ENCODE data around the gene TMEM200A. TPM values are rescaled to one million over a fixed set of nuclear protein-coding genes. Genes with fewer than 3 reads are reported as not detected.

The TMEM200A gene
- total and polyA plus RNA-seq, 2 donors (not counting 3 experiments of a cell fraction or from before 2014, with no cell fraction given) = 0.58 to 0.75 TPM

DNA sequence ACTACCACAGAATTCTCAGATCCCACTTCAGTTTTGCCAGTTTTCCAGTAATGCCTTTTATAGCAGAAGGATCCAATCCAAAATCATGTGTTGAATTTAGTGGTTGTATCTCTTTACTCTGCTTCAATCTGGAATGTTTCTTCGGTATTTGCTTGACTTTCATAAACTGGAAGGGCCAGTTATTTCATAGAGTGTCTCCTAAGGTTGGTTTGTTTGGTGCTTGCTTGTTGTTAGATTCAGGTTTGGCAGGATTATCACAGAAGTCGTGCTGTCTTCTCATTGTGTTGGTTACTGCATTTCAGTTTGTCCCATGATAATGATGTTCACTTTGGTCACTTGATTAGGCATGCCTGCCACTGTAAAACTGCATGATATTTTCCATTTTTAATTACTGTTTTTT is 45.7 kb downstream of the TMEM200A start:
- BruUV-seq (replicated peaks) = no TSS peak
- POLR2A ChIA-PET = no interaction called here
- CTCF ChIA-PET = interaction anchor here (0.9 to 1.5 kb wide), 2 partner anchors 11 to 287 kb away, joined by 4 read pairs; no protein-coding TSS in a partner anchor

DNA sequence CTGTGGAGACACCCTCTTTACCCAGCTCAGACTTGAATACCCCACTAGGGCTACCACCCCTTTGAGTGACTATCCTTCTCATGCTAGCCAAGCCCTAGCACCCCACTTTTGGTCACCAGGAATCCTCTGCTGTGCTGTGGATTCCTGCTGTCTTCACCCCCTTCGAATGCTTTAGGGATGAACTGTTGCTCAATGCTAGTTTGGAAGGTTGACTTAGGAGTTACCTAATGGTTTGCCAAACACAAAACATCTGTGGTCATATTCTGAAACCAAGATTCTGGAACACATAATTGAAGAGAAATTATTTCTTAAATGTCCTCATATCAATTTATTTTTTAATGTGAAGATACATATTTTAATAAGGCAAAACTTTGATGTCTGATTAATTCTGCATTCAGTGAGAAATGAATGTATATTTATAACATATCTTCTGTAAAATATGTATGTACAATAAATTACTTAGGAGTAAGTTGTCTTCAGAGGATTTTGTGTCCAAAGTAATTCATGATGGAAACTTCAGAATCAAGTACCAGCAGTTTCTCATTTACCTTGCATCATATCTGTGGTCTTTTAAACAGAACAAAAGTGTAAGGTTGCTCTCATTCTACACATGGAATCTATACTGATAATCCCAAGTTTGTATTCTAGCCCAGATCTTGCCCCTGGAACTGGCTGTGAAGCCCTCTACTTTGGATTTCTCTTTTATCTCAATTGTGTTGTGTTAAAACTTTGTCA is 46.9 kb downstream of the TMEM200A start:
- no TSS peak for BruUV-seq (replicated peaks)
- POLR2A ChIA-PET = no interaction called here

More for the DNA sequence above, 45.7 kb downstream of the TMEM200A start:
- H3K27me3 ChIP-seq (ENCODE audit: control insufficient read depth in 2 of 2, insufficient read depth in 2 of 2, low read length in 2 of 2) = no peaks in the 10 kb centered on the region
- H3K9ac ChIP-seq (replicated peaks; ENCODE audit: extremely low read depth, insufficient read depth, low read length) = no peak overlapping the region
- dilution Hi-C loops (cut with MboI; ENCODE audit: extremely low pct_ligation_motif_present, low sequenced_read_pairs) = no loop called here
- no peak overlapping the region for H3K27ac ChIP-seq (ENCODE audit: insufficient read depth, low read depth, low read length)
- H3K4me2 ChIP-seq (ENCODE audit: insufficient read depth, low read length) = no peak overlapping the region
- H4K20me1 ChIP-seq (replicated peaks; ENCODE audit: control insufficient read depth, extremely low read depth, insufficient read depth, low read length) = no peaks in the 10 kb centered on the region
- FAIRE-seq (no peak), DNase-seq (ENCODE audit: low read depth, low spot score) (no peak)
- no peak overlapping the region for H3K4me3 ChIP-seq (replicated peaks in 1 of 3; ENCODE audit: insufficient read depth in 1 of 3, low read depth in 1 of 3, low read length in 3 of 3)
- intact Hi-C loops (cut with micrococcal nuclease) = no loop called here
- no peaks in the 10 kb centered on the region for H3K9me1 ChIP-seq (replicated peaks; ENCODE audit: control insufficient read depth, extremely low read depth, insufficient read depth, low read length)
- H2AFZ ChIP-seq (ENCODE audit: low read depth, low read length) = no peak overlapping the region
- no peaks in the 10 kb centered on the region for H3K79me2 ChIP-seq (ENCODE audit: control insufficient read depth, insufficient read depth, low read length)
- no peaks in the 10 kb centered on the region for H3K36me3 ChIP-seq (ENCODE audit: control insufficient read depth in 2 of 2, extremely low read depth in 1 of 2, insufficient read depth in 2 of 2, low read length in 2 of 2)
- no peaks in the 10 kb centered on the region for H3K9me3 ChIP-seq (replicated peaks; ENCODE audit: control insufficient read depth, insufficient read depth, low read length)
- no peaks in the 10 kb centered on the region for H3K4me1 ChIP-seq (ENCODE audit: control insufficient read depth, extremely low read depth, insufficient read depth, low read length)
- TF ChIP-seq FOS (IDR thresholded peaks at IDR 0.05; ENCODE audit: borderline replicate concordance, insufficient read depth, low read length) (no peak), GATA2 (IDR thresholded peaks at IDR 0.05; ENCODE audit: insufficient read depth, insufficient read length, low read depth, low read length) (no peak), JUN (IDR thresholded peaks at IDR 0.05; ENCODE audit: borderline replicate concordance, insufficient read depth, insufficient read length, low read depth) (no peak)
- TF ChIP-seq, protein P1, sequence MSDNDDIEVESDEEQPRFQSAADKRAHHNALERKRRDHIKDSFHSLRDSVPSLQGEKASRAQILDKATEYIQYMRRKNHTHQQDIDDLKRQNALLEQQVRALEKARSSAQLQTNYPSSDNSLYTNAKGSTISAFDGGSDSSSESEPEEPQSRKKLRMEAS (IDR thresholded peaks at IDR 0.05; ENCODE audit: insufficient read depth, insufficient read length) = no peak

More for the DNA sequence above, 46.9 kb downstream of the TMEM200A start:
- Histone ChIP-seq H3K36me3 (ENCODE audit: control insufficient read depth in 2 of 2, extremely low read depth in 1 of 2, insufficient read depth in 2 of 2, low read length in 2 of 2) (no peaks in the 10 kb centered on the region), H3K9me3 (replicated peaks; ENCODE audit: control insufficient read depth, insufficient read depth, low read length) (no peaks in the 10 kb centered on the region), H2AFZ (ENCODE audit: low read depth, low read length) (no peak overlapping the region), H4K20me1 (replicated peaks; ENCODE audit: control insufficient read depth, extremely low read depth, insufficient read depth, low read length) (no peaks in the 10 kb centered on the region), H3K27ac (ENCODE audit: insufficient read depth, low read depth, low read length) (no peak overlapping the region), H3K9me1 (replicated peaks; ENCODE audit: control insufficient read depth, extremely low read depth, insufficient read depth, low read length) (no peaks in the 10 kb centered on the region), H3K4me1 (ENCODE audit: control insufficient read depth, extremely low read depth, insufficient read depth, low read length) (no peaks in the 10 kb centered on the region), H3K4me3 (replicated peaks in 1 of 3; ENCODE audit: insufficient read depth in 1 of 3, low read depth in 1 of 3, low read length in 3 of 3) (no peak overlapping the region), H3K9ac (replicated peaks; ENCODE audit: extremely low read depth, insufficient read depth, low read length) (no peak overlapping the region), H3K27me3 (ENCODE audit: control insufficient read depth in 2 of 2, insufficient read depth in 2 of 2, low read length in 2 of 2) (no peaks in the 10 kb centered on the region), H3K4me2 (ENCODE audit: insufficient read depth, low read length) (no peak overlapping the region), H3K79me2 (ENCODE audit: control insufficient read depth, insufficient read depth, low read length) (no peaks in the 10 kb centered on the region)
- intact Hi-C loops (cut with micrococcal nuclease) = no loop called here
- DNase-seq (ENCODE audit: low read depth, low spot score) (no peak), FAIRE-seq (no peak)
- CTCF ChIA-PET = interaction anchor here (0.9 kb wide), 1 partner anchor 13 kb away, joined by 4 read pairs; no protein-coding TSS in a partner anchor
- dilution Hi-C loops (cut with MboI; ENCODE audit: extremely low pct_ligation_motif_present, low sequenced_read_pairs) = no loop called here
- TF ChIP-seq, protein P1 (IDR thresholded peaks at IDR 0.05; ENCODE audit: insufficient read depth, insufficient read length) = no peak
- TF ChIP-seq EZH2 (IDR thresholded peaks at IDR 0.05; ENCODE audit: borderline replicate concordance, low read depth, low read length, severe bottlenecking) (no peak), POLR2A (IDR thresholded peaks at IDR 0.05; ENCODE audit: low read depth, low read length) (no peak), POLR2AphosphoS5 (IDR thresholded peaks at IDR 0.05; ENCODE audit: insufficient read depth, low read depth, low read length) (no peak), FOS (IDR thresholded peaks at IDR 0.05; ENCODE audit: borderline replicate concordance, insufficient read depth, low read length) (no peak), MYC (IDR thresholded peaks at IDR 0.05; ENCODE audit: low read depth, low read length) (no peak), JUN (IDR thresholded peaks at IDR 0.05; ENCODE audit: borderline replicate concordance, insufficient read depth, insufficient read length, low read depth) (no peak), GATA2 (IDR thresholded peaks at IDR 0.05; ENCODE audit: insufficient read depth, insufficient read length, low read depth, low read length) (no peak)
- TF ChIP-seq, protein P2, sequence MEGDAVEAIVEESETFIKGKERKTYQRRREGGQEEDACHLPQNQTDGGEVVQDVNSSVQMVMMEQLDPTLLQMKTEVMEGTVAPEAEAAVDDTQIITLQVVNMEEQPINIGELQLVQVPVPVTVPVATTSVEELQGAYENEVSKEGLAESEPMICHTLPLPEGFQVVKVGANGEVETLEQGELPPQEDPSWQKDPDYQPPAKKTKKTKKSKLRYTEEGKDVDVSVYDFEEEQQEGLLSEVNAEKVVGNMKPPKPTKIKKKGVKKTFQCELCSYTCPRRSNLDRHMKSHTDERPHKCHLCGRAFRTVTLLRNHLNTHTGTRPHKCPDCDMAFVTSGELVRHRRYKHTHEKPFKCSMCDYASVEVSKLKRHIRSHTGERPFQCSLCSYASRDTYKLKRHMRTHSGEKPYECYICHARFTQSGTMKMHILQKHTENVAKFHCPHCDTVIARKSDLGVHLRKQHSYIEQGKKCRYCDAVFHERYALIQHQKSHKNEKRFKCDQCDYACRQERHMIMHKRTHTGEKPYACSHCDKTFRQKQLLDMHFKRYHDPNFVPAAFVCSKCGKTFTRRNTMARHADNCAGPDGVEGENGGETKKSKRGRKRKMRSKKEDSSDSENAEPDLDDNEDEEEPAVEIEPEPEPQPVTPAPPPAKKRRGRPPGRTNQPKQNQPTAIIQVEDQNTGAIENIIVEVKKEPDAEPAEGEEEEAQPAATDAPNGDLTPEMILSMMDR (IDR thresholded peaks at IDR 0.05; ENCODE audit: extremely low read depth in 1 of 2, insufficient read depth in 1 of 2, low read depth in 1 of 2, low read length in 2 of 2) = no peak

All from endothelial cell of umbilical vein (primary cell).